NCI-H524 (cell line): ENCODE data around the gene TUFT1.

ENCODE experiments used
- DNase-seq, 2 experiments: peaks; one replicate each; lab custom pipeline; 2025; lab: John Stamatoyannopoulos, UW

TUFT1 gene, protein sequence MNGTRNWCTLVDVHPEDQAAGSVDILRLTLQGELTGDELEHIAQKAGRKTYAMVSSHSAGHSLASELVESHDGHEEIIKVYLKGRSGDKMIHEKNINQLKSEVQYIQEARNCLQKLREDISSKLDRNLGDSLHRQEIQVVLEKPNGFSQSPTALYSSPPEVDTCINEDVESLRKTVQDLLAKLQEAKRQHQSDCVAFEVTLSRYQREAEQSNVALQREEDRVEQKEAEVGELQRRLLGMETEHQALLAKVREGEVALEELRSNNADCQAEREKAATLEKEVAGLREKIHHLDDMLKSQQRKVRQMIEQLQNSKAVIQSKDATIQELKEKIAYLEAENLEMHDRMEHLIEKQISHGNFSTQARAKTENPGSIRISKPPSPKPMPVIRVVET

GRCh38 chr1:151540021-151540981, at the start of gene TUFT1:
Gene TUFT1, plus strand, starts transcription at chr1:151540309. Its CDS starts 58 bp downstream, at chr1:151540367.
- DNase-seq, result peak; percentile 84 to 89

- DNase-seq, result no peak
Measured at GRCh38 chr1:151491641-151492040, 48.5 kb upstream of the TUFT1 start.

- no peak for DNase-seq
Measured at GRCh38 chr1:151492120-151492519, 48.0 kb upstream of the TUFT1 start.

DNA sequence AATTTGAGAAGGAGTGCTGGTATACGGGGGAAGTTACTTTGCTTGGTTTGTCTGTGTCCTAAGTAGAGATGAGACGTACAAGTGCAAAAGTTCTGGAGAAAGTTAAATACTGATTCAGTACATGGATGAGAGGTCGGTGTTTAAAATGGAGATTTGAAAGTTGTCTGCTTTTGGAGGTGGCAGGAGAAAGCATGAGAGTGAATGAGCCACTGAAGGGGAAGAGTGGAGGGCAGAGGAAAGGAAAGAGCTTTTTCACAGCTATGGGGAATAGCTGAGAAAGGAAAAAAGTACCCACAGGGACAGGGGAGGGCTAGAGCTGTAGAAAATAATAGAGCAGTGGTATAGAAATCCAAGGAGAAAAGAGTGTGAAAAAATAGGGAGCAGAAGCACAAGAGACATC, 47.1 kb upstream of the TUFT1 start:
- DNase-seq, result no peak

- no peak for DNase-seq
Measured at GRCh38 chr1:151494741-151495281, 45.3 kb upstream of the TUFT1 start.

GRCh38 chr1:151495316-151495715, 44.8 kb upstream of the TUFT1 start:
- no peak for DNase-seq

- no peak for DNase-seq
Measured at GRCh38 chr1:151499365-151499764, 40.7 kb upstream of the TUFT1 start.

DNA sequence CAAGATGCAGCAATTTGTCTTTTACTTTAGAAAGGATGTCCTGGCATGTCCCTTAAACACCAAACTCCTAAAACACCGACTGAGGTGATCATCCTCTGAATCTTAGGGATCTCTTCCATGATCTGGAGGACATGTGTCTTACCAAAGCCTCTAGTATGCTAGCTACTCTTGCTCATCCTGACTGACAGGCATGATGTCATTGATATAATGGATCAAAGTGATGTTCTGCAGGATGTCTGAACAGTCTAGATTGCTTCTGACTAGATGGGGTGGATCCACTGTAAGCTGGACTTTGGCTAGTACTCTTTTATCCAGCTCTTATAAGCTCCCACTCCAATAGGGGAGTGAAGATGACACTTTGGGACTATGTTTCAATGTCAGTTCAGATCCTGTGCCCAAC, 40.2 kb upstream of the TUFT1 start:
- no peak for DNase-seq

DNA sequence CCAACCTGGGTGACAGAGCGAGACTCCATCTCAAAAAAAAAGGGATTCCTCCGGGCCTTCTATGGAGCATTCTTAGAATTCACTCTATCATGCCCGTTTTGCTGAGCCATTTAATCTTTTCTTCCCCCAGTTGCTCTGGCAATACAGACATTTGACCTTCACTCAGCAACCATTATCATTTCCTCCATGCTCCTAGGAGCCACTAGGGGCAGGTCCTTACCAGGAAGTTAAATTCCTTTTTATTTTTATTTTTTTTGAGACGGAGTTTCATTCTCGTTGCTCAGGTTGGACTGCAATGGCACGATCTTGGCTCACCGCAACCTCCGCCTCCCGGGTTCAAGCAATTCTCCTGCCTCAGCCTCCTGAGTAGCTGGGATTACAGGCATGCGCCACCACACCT, 38.6 kb upstream of the TUFT1 start:
- DNase-seq, result no peak

- DNase-seq, result no peak
Measured at GRCh38 chr1:151502035-151502700, 37.9 kb upstream of the TUFT1 start.

DNA sequence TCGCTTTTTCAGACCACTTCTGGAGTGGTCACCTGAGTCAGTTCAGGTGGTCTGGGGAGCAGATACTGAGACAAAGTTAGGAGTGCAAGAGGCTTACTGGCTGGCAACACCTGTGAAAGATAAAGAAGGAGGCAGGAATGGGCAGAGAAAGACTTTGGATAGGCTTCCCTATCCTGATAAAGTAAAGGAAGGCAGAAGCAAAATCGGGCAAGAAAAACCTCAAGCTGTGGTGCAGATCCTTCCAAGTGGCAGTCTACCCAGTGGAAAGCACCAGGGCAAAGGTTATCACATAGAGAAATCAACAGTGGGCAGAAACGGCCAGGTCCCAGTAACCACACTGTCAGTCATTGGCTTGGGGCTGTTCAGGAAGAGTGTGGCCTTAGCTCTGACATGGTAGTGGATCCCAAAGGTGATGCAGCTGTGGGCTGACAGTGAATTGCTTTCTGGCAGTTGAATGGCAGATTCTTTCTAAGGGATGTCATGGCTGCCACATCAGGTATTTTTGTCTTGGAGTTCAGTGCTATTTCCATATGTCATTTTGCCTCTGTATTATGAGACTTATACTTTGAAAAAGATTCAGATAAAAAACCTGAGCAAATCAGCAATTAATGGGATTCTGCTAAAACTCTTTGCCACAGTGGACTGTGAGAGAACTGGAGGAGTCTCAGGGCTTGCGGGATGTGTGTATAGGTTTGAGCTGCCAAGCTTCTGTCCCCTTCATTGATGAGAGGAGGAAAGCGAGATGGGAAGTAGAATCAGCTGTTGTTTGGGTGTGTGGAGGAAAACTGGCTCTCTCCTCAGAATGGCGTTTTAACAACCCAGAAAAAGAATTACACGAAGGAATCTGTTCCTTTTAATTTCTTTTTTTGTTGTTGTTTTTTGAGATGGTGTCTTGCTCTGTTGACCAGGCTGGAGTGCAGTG, 37.0 kb upstream of the TUFT1 start:
- no peak for DNase-seq

GRCh38 chr1:151504252-151504651, 35.9 kb upstream of the TUFT1 start:
- no peak for DNase-seq

- DNase-seq, result no peak
Measured at GRCh38 chr1:151504759-151505158, 35.4 kb upstream of the TUFT1 start.

DNA sequence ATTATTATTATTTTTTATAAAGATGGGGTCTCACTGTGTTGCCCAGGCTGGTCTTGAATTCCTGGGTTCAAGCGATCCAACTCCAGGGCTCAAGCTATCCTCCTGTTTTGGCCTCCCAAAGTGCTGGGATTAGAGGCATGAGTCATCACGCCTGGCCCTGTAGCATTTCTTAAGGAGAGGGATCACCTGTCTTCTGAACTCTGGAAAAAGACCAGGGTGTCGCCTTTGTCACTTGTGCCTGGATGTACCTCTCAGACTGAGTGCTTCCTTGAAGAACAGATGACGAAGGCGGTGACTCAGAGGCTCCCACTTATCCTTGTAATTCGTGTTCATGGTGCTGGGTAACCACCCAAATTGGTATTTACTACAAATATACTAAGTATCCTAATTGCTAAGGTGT, 31.3 kb upstream of the TUFT1 start:
- DNase-seq, result peak in 1 of 2 experiments; percentile 9

DNA sequence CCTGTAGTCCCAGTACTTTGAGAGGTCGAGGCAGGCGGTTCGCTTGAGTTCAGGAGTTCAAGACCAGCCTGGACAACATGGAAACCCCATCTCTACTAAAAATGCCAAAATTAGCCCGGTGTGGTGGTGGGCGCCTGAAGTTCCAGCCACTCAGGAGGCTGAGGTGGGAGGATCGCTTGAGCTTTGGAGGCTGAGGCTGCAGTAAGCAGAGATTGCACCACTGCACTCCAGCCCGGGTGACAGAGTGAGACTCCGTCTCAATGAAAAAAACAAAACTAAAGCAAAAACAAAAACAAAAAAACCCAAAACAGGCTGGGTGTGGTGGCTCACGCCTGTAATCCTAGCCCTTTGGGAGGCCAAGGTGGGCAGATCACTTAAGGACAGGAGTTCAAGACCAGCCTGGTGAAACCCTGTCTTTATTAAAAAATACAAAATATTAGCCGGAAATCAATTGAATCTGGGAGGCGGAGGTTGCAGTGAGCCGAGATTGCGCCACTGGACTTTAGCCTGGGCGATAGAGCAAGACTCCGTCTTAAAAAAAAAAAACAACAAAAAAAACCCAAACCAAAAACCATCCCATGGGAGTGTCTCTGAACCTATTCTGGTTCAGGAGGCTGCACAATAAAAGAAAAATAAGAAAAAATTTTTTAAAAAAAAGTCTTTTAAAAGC, 30.6 kb upstream of the TUFT1 start:
- no peak for DNase-seq

- no peak for DNase-seq
Measured at GRCh38 chr1:151510020-151510405, 30.1 kb upstream of the TUFT1 start.

GRCh38 chr1:151510614-151510956, 29.5 kb upstream of the TUFT1 start:
- DNase-seq, result no peak

GRCh38 chr1:151510957-151511635, 29.0 kb upstream of the TUFT1 start, which contains the start of gene CGN:
Gene CGN, plus strand, starts transcription at chr1:151511387. Its CDS starts 7,133 bp downstream, at chr1:151518520.
- DNase-seq, result peak; percentile 88 to 96

DNA sequence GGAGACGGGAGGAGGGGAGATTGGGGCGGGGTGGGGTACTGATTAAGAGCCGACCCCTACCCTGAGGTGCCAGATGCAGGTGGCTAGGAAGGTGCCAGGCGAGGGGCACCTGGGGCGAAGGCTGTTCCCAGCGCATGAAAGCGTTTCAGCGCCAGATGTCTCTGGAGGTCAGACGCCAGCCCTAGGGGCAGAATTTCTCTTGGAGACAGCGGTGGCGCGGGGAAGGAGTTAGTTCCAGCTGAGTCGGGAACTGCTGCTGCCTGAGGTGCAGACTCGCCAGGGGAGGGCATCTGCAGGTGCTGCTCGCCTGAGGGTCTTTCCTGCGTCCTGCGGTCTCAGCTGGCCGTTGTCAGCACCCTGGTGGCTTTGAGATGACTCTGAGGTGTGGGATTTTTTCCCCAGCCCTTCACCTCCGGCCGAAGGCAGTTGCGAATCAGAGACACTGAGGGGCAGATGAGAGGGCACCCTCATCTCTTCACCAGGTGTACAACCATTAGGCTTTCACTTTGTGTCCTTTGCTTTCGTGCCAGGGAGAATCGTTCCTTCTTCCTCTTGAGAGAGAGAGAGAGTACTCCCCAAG, 28.4 kb upstream of the TUFT1 start:
- peak; percentile 20 to 67 for DNase-seq
